Lung (tissue), 12 donors: ENCODE data around the gene CREG2. TPM values are rescaled to one million over a fixed set of nuclear protein-coding genes. Genes with fewer than 3 reads are reported as not detected.

Experiments
- ATAC-seq: fragments of 200-7000 bp; cut with Tn5 transposase; one replicate; pipeline ENCODE4 v1.9.1; 2020; ENCODE audit warnings: moderate number of reproducible peaks; ENCODE audit not compliant: insufficient read depth, low FRiP score
- DNase-seq, 3 donors: peaks; one replicate each; pipeline ENCODE4 v3.0.0-alpha.2; 2013 to 2017
- H3K27ac ChIP-seq, 2 donors: one replicate each; pipeline ENCODE4 v1.5.1; 2013; ENCODE audit warnings: mild to moderate bottlenecking in 2 of 2, moderate library complexity in 2 of 2, control low read depth in 1 of 2, inconsistent platforms in 1 of 2, low read depth in 1 of 2, low read length in 1 of 2
- H3K27me3 ChIP-seq, 3 donors: one replicate each; pipeline ENCODE4 v1.5.1; 2013; ENCODE audit warnings: low read length in 2 of 3; ENCODE audit not compliant: control insufficient read depth in 3 of 3, insufficient read depth in 3 of 3
- H3K36me3 ChIP-seq, 4 donors: one replicate each; pipeline ENCODE4 v1.5.1; 2013; ENCODE audit warnings: low read length in 4 of 4, mild to moderate bottlenecking in 1 of 4, moderate library complexity in 1 of 4; ENCODE audit not compliant: control insufficient read depth in 4 of 4, insufficient read depth in 4 of 4
- H3K4me1 ChIP-seq, 5 donors: one replicate each; pipeline ENCODE4 v1.5.1; 2013; ENCODE audit warnings: low read length in 5 of 5, mild to moderate bottlenecking in 2 of 5, moderate library complexity in 1 of 5; ENCODE audit not compliant: control insufficient read depth in 5 of 5, insufficient read depth in 5 of 5
- H3K4me3 ChIP-seq: one replicate; pipeline ENCODE4 v1.5.1; 2013; ENCODE audit warnings: mild to moderate bottlenecking, control low read depth, moderate library complexity
- H3K9ac ChIP-seq, 2 donors: one replicate each; pipeline ENCODE4 v1.5.1; 2013; ENCODE audit warnings: low read length in 2 of 2, control low read depth in 1 of 2; ENCODE audit not compliant: insufficient read depth in 1 of 2
- H3K9me3 ChIP-seq, 4 donors: one replicate each; pipeline ENCODE4 v1.5.1; 2013; ENCODE audit warnings: low read length in 3 of 4, mild to moderate bottlenecking in 1 of 4, moderate library complexity in 1 of 4; ENCODE audit not compliant: control insufficient read depth in 4 of 4, insufficient read depth in 3 of 4
- CTCF ChIP-seq: IDR thresholded peaks from 2 replicates; pipeline ENCODE4 v1.5.1; 2012; ENCODE audit warnings: mild to moderate bottlenecking; ENCODE audit errors: control extremely low read depth, extremely low read depth
- WGBS, 2 donors: extraction: QIAGEN DNeasy Blood & Tissue Kit; methylation state at CpG; one replicate each; pipeline ENCODE4 v1.1.7; 2013; 5-methylcytosine and 5-hydroxymethylcytosine counted together
- polyA plus RNA-seq, 2 donors: library from polyadenylated mRNA; stranded (reverse); fragments of 200-250 nt; gene quantifications; one replicate each; pipeline ENCODE4 v1.2.1, GENCODE V29; 2013
- total RNA-seq, 2 donors: library from RNA; depleted of rRNA in 1 of 2; stranded (reverse); fragments of >200 nt in 1 of 2; gene quantifications; one replicate each; pipeline ENCODE4 v1.2.1, GENCODE V29; 2014 to 2021
- donor health status: control.
- donor health status: control.
- donor health status: Bipolar disorder and iron deficiency.
- donor health status: healthy.
- donor health status: DM: yes; HTN: yes; CAD: no.

CREG2 gene
- total and polyA plus RNA-seq, 4 donors, result 0.06 to 0.67 (median 0.08) TPM; not detected in 1

GRCh38 chr2:101307503-101307902, 79.8 kb downstream of the CREG2 start:
- Histone ChIP-seq H3K4me3 (peak overlapping the region; percentile 92), H3K9me3 (no peaks in the 10 kb centered on the region), H3K27me3 (no peaks in the 10 kb centered on the region), H3K36me3 (peaks cover 0 to 3% (median 2%) of the 10 kb centered on the region in 4 donors), H3K9ac (peak overlapping the region; percentile 81 to 82), H3K27ac (peak overlapping the region; percentile 96 to 98), H3K4me1 (peaks cover 6 to 25% (median 15%) of the 10 kb centered on the region in 5 donors)
- no peak for ATAC-seq
- WGBS, 2 donors, result 35 to 36% methylated on average over 9 of the region's 9 CpGs
- no peak for TF ChIP-seq CTCF
- no peak for DNase-seq

- no peaks in the 10 kb centered on the region for H3K27me3 ChIP-seq
- H3K9me3 ChIP-seq, result no peaks in the 10 kb centered on the region
- H3K36me3 ChIP-seq, result peaks cover 0 to 4% (median 2%) of the 10 kb centered on the region in 4 donors
- TF ChIP-seq CTCF, result no peak
- H3K9ac ChIP-seq, result peak overlapping the region in 1 of 2 donors; percentile 81
- 50 to 66% methylated on average over 7 of the region's 7 CpGs for WGBS, 2 donors
- no peak for DNase-seq
- peak overlapping the region; percentile 55 to 88 for H3K27ac ChIP-seq
- peaks cover 7 to 25% (median 15%) of the 10 kb centered on the region in 5 donors for H3K4me1 ChIP-seq
- peak overlapping the region; percentile 37 for H3K4me3 ChIP-seq
- no peak for ATAC-seq
Measured at GRCh38 chr2:101306410-101306809, 80.9 kb downstream of the CREG2 start.

GRCh38 chr2:101305492-101306078, 81.7 kb downstream of the CREG2 start:
- Histone ChIP-seq H3K36me3 (peaks cover 0 to 4% (median 2%) of the 10 kb centered on the region in 4 donors), H3K4me1 (peaks cover 7 to 25% (median 16%) of the 10 kb centered on the region in 5 donors), H3K27me3 (no peaks in the 10 kb centered on the region), H3K9ac (no peak overlapping the region), H3K9me3 (no peaks in the 10 kb centered on the region), H3K27ac (peak overlapping the region in 1 of 2 donors; percentile 24), H3K4me3 (no peak overlapping the region)
- 62 to 72% methylated on average over 7 of the region's 7 CpGs for WGBS, 2 donors
- ATAC-seq (no peak), DNase-seq (no peak)
- no peak for TF ChIP-seq CTCF
